CD4-positive, alpha-beta T cell (primary cell): ENCODE measurements around the gene CT45A7. TPM values are rescaled to one million over a fixed set of nuclear protein-coding genes. Genes with fewer than 3 reads are reported as not detected.
"Not testable (repeated sequence)": the region's sequence is repeated elsewhere in the genome, so short reads cannot be mapped to it uniquely, and the experiment has no call there.

Experiments
- ATAC-seq: fragments of 200-7000 bp; cut with Tn5 transposase; one replicate; pipeline ENCODE4 v1.10.0; 2022; ENCODE audit warnings: mild to moderate bottlenecking; ENCODE audit not compliant: poor library complexity
- CTCF ChIA-PET: fragments of 350-600 bp; sonication (Branson Sonifier 250); formaldehyde crosslinking; loops from one replicate; lab custom pipeline; 2021; ENCODE audit warnings: antibody characterized with exemption, inconsistent platforms; lab: Charles Lee
- POLR2A ChIA-PET: fragments of 350-600 bp; sonication (Branson Sonifier 250); formaldehyde crosslinking; loops from one replicate; lab custom pipeline; 2021; ENCODE audit warnings: antibody characterized with exemption, inconsistent platforms; lab: Charles Lee
- DNase-seq, 14 experiments: peaks; one replicate each; pipeline ENCODE4 v3.0.0-alpha.2; 2013 to 2020; ENCODE audit warnings: mixed read lengths in 2 of 14
- H3K27ac ChIP-seq, 2 donors: one replicate each; pipeline versions ENCODE4 v1.5.1 to v1.7.0; 2013; ENCODE audit warnings: low read length in 2 of 2, low read depth in 1 of 2, mild to moderate bottlenecking in 1 of 2
- H3K27me3 ChIP-seq, 2 experiments: 1 replicate in 1 of 2; 2 replicates in 1 of 2; pipeline versions ENCODE4 v1.6.1 to v1.7.0; 2013; ENCODE audit warnings: low read length in 2 of 2, control low read depth in 1 of 2, mild to moderate bottlenecking in 1 of 2, moderate library complexity in 1 of 2; ENCODE audit not compliant: insufficient read depth in 2 of 2, control insufficient read depth in 1 of 2
- H3K36me3 ChIP-seq: one replicate; pipeline ENCODE4 v1.6.1; 2013; ENCODE audit warnings: low read length, control low read depth; ENCODE audit not compliant: insufficient read depth
- H3K4me1 ChIP-seq: one replicate; pipeline ENCODE4 v1.6.1; 2013; ENCODE audit warnings: low read length, control low read depth; ENCODE audit not compliant: insufficient read depth
- H3K4me3 ChIP-seq: one replicate; pipeline ENCODE4 v1.5.1; 2013; ENCODE audit warnings: mild to moderate bottlenecking, low read length, moderate library complexity
- H3K9me3 ChIP-seq, 2 experiments: 1 replicate in 1 of 2; 2 replicates in 1 of 2; pipeline versions ENCODE4 v1.6.1 to v1.7.0; 2013; ENCODE audit warnings: low read length in 2 of 2, mild to moderate bottlenecking in 2 of 2, control low read depth in 1 of 2, moderate library complexity in 1 of 2; ENCODE audit not compliant: control insufficient read depth in 1 of 2, insufficient read depth in 1 of 2
- H3K27ac Mint-ChIP-seq: one replicate; pipeline ENCODE4 v1.8.0; 2020; ENCODE audit warnings: mixed read lengths
- H3K27me3 Mint-ChIP-seq: one replicate; pipeline ENCODE4 v1.8.0; 2021; ENCODE audit warnings: mixed read lengths
- H3K36me3 Mint-ChIP-seq: one replicate; pipeline ENCODE4 v1.8.0; 2021; ENCODE audit warnings: low read depth, mixed read lengths
- H3K4me1 Mint-ChIP-seq: one replicate; pipeline ENCODE4 v1.8.0; 2021; ENCODE audit warnings: low read depth, mixed read lengths
- H3K4me3 Mint-ChIP-seq: one replicate; pipeline ENCODE4 v1.8.0; 2020; ENCODE audit warnings: mild to moderate bottlenecking, mixed read lengths
- H3K9me3 Mint-ChIP-seq: one replicate; pipeline ENCODE4 v1.8.0; 2020; ENCODE audit warnings: mixed read lengths
- intact Hi-C, 2 experiments: fragments of 100-400 bp; cut with DNase I in 1 of 2; cut with micrococcal nuclease in 1 of 2; formaldehyde crosslinking; loops; one replicate each; pipeline versions ENCODE4 v1.15.1 to v1.9.0; 2023 to 2025; cut with DNase I, micrococcal nuclease
- polyA plus RNA-seq, 2 donors: library from polyadenylated mRNA; unstranded; fragments of 120-200 nt; gene quantifications; one replicate each; pipeline ENCODE4 v1.2.1, GENCODE V29; 2013
- total RNA-seq, 174 experiments: library from RNA in 2 of 174; stranded (reverse) in 2 of 174; gene quantifications; one replicate each; pipeline ENCODE4 v1.2.3 and lab custom pipeline; 2021 to 2026

CT45A7 gene
- total RNA-seq (not detected), total RNA-seq (lab: John Stamatoyannopoulos, UW) (0 reads per million in 172 experiments)
- not detected for polyA plus RNA-seq (2013, experiment 1 of 2)
- polyA plus RNA-seq (2013, experiment 2 of 2) = not detected

- H3K27ac ChIP-seq = not testable (repeated sequence)
Measured at GRCh38 chrX:135837180-135837579, at the start of gene CT45A7. CT45A7 (minus strand) TSS chrX:135837280; CDS start chrX:135833533, 3,747 bp downstream.

GRCh38 chrX:135882741-135883140 lies 45.7 kb upstream of the CT45A7 start:
- H3K27ac ChIP-seq, DNase-seq, H3K9me3 Mint-ChIP-seq, CTCF ChIA-PET, ATAC-seq, intact Hi-C loops, H3K27ac Mint-ChIP-seq, H3K4me3 ChIP-seq, POLR2A ChIA-PET, H3K4me1 Mint-ChIP-seq, H3K4me3 Mint-ChIP-seq, H3K9me3 ChIP-seq, H3K27me3 ChIP-seq, H3K36me3 Mint-ChIP-seq, H3K27me3 Mint-ChIP-seq, H3K4me1 ChIP-seq, H3K36me3 ChIP-seq: not testable (repeated sequence)

More at GRCh38 chrX:135837180-135837579, at the start of gene CT45A7:
- H3K4me1 Mint-ChIP-seq, H3K4me3 ChIP-seq, H3K9me3 ChIP-seq, DNase-seq, H3K36me3 Mint-ChIP-seq, CTCF ChIA-PET, H3K27ac Mint-ChIP-seq, intact Hi-C loops, H3K27me3 ChIP-seq, H3K27me3 Mint-ChIP-seq, H3K4me3 Mint-ChIP-seq, H3K36me3 ChIP-seq, POLR2A ChIA-PET, H3K9me3 Mint-ChIP-seq, ATAC-seq, H3K4me1 ChIP-seq: not testable (repeated sequence)

- H3K4me3 ChIP-seq, H3K27me3 Mint-ChIP-seq, H3K27ac Mint-ChIP-seq, H3K27ac ChIP-seq, H3K4me1 Mint-ChIP-seq, H3K36me3 Mint-ChIP-seq, ATAC-seq, POLR2A ChIA-PET, H3K36me3 ChIP-seq, H3K9me3 Mint-ChIP-seq, CTCF ChIA-PET, H3K9me3 ChIP-seq, H3K4me3 Mint-ChIP-seq, H3K27me3 ChIP-seq, intact Hi-C loops, H3K4me1 ChIP-seq, DNase-seq: not testable (repeated sequence)
Measured at GRCh38 chrX:135871712-135872111, 34.6 kb upstream of the CT45A7 start, which contains the start of gene CT45A9. CT45A9 (minus strand) TSS chrX:135871812; CDS start chrX:135868061, 3,751 bp downstream.

GRCh38 chrX:135854438-135854837 lies 17.4 kb upstream of the CT45A7 start, which contains the start of gene CT45A8:
CT45A8 (minus strand) TSS chrX:135854538; CDS start chrX:135850783, 3,755 bp downstream.
- ATAC-seq, H3K4me3 Mint-ChIP-seq, H3K27ac ChIP-seq, H3K36me3 ChIP-seq, H3K9me3 Mint-ChIP-seq, H3K9me3 ChIP-seq, intact Hi-C loops, H3K4me1 ChIP-seq, H3K27me3 Mint-ChIP-seq, H3K27me3 ChIP-seq, H3K4me3 ChIP-seq, H3K4me1 Mint-ChIP-seq, DNase-seq, POLR2A ChIA-PET, CTCF ChIA-PET, H3K36me3 Mint-ChIP-seq, H3K27ac Mint-ChIP-seq: not testable (repeated sequence)

- ATAC-seq, H3K27ac ChIP-seq, POLR2A ChIA-PET, H3K9me3 Mint-ChIP-seq, intact Hi-C loops, H3K4me3 ChIP-seq, H3K27me3 ChIP-seq, H3K4me1 ChIP-seq, H3K36me3 Mint-ChIP-seq, H3K4me3 Mint-ChIP-seq, H3K9me3 ChIP-seq, H3K27ac Mint-ChIP-seq, H3K4me1 Mint-ChIP-seq, CTCF ChIA-PET, H3K27me3 Mint-ChIP-seq, DNase-seq, H3K36me3 ChIP-seq: not testable (repeated sequence)
Measured at GRCh38 chrX:135819912-135820311, 17.2 kb downstream of the CT45A7 start, which contains the start of gene CT45A2. CT45A2 (minus strand) TSS chrX:135820012; CDS start chrX:135816265, 3,747 bp downstream.

- H3K36me3 ChIP-seq, H3K4me3 Mint-ChIP-seq, H3K4me3 ChIP-seq, H3K27ac ChIP-seq, POLR2A ChIA-PET, H3K9me3 Mint-ChIP-seq, H3K27me3 Mint-ChIP-seq, intact Hi-C loops, H3K27ac Mint-ChIP-seq, H3K4me1 Mint-ChIP-seq, H3K9me3 ChIP-seq, CTCF ChIA-PET, H3K36me3 Mint-ChIP-seq, H3K27me3 ChIP-seq, ATAC-seq, H3K4me1 ChIP-seq, DNase-seq: not testable (repeated sequence)
Measured at GRCh38 chrX:135802687-135803086, 34.4 kb downstream of the CT45A7 start, which contains the start of gene CT45A6. CT45A6 (minus strand) TSS chrX:135802787; CDS start chrX:135798993, 3,794 bp downstream.

- H3K27me3 Mint-ChIP-seq, H3K4me1 ChIP-seq, H3K36me3 ChIP-seq, CTCF ChIA-PET, H3K27ac Mint-ChIP-seq, H3K4me1 Mint-ChIP-seq, ATAC-seq, H3K27me3 ChIP-seq, H3K9me3 ChIP-seq, H3K4me3 ChIP-seq, H3K4me3 Mint-ChIP-seq, H3K27ac ChIP-seq, POLR2A ChIA-PET, H3K36me3 Mint-ChIP-seq, intact Hi-C loops, H3K9me3 Mint-ChIP-seq, DNase-seq: not testable (repeated sequence)
Measured at GRCh38 chrX:135785403-135785802, 51.7 kb downstream of the CT45A7 start, which contains the start of gene CT45A5. CT45A5 (minus strand) TSS chrX:135785503; CDS start chrX:135781729, 3,774 bp downstream.
